Measurements from ENCODE around the gene MUC2.

- TF ChIP-seq, protein P1, sequence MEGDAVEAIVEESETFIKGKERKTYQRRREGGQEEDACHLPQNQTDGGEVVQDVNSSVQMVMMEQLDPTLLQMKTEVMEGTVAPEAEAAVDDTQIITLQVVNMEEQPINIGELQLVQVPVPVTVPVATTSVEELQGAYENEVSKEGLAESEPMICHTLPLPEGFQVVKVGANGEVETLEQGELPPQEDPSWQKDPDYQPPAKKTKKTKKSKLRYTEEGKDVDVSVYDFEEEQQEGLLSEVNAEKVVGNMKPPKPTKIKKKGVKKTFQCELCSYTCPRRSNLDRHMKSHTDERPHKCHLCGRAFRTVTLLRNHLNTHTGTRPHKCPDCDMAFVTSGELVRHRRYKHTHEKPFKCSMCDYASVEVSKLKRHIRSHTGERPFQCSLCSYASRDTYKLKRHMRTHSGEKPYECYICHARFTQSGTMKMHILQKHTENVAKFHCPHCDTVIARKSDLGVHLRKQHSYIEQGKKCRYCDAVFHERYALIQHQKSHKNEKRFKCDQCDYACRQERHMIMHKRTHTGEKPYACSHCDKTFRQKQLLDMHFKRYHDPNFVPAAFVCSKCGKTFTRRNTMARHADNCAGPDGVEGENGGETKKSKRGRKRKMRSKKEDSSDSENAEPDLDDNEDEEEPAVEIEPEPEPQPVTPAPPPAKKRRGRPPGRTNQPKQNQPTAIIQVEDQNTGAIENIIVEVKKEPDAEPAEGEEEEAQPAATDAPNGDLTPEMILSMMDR (conservative IDR thresholded peaks at IDR 0.05; ENCODE audit: low read depth, low read length) = no peak
- no peak for TF ChIP-seq EZH2 (IDR thresholded peaks at IDR 0.05; ENCODE audit: low read length, unreplicated experiment)
Measured at GRCh38 chr11:1055990-1056771, 18.5 kb upstream of the MUC2 start.

All from PC-3 (cell line).